ENCODE data around the gene NOXO1. TPM values are rescaled to one million over a fixed set of nuclear protein-coding genes. Genes with fewer than 3 reads are reported as not detected.

The NOXO1 gene
- total RNA-seq, 4 donors from 2014 or later = not detected

DNA sequence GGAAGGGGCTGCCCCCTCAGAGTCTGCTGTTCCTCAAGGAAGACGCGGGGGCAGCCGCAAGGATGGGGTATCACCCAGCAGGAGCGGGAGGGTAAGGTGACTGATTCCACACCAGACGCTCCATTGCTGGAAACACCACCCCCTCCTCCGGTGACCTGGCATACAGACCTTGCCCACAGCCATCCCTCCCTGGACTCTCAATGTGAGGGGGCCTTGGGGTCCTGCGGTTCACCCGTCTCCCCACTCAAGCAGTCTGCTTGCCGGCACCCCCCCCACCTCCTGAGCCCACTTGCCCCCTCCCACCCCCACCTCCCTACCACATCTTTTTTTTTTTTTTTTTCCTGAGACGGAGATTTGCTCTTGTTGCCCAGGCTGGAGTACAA is 50.9 kb downstream of the NOXO1 start:
- DNase-seq (ENCODE audit: low spot score) (no peak), ATAC-seq (ENCODE audit: low FRiP score) (no peak)
- TF ChIP-seq CTCF (IDR thresholded peaks at IDR 0.05) = no peak

GRCh38 chr16:1929578-1930337 is 51.5 kb downstream of the NOXO1 start:
- peak; percentile 75 for DNase-seq (ENCODE audit: low spot score)
- peak in 2 of 3 donors; percentile 98 for TF ChIP-seq CTCF (IDR thresholded peaks at IDR 0.05)
- ATAC-seq (ENCODE audit: low FRiP score) = peak; percentile 97

GRCh38 chr16:1929105-1929504 is 52.2 kb downstream of the NOXO1 start:
- DNase-seq (ENCODE audit: low spot score) (no peak), ATAC-seq (ENCODE audit: low FRiP score) (peak; percentile 30)
- TF ChIP-seq CTCF (IDR thresholded peaks at IDR 0.05) = no peak

Small RNAs within 50 kb of the gene (small RNA-seq; reads per million reads assigned to genes)
- gene AC005363.2 (not detected), gene RN7SL219P (not detected), gene SNORA10 (not detected), gene SNORA64 (not detected)

Other genes with a start within 250 kb of the NOXO1 start
- gene NME3, start 209.9 kb downstream of the NOXO1 start, total RNA-seq = 10 to 100 TPM; 51.4 to 83.2 (median 69.6) TPM
- 10 to 100 TPM in 1 of 4 donors, 1 to 10 TPM in 3; 5.9 to 16.2 (median 7.1) TPM for gene EME2, start 208.7 kb downstream of the NOXO1 start, total RNA-seq
- 10 to 100 TPM; 56.8 to 84.2 (median 78.6) TPM for gene MRPS34, start 208.3 kb downstream of the NOXO1 start, total RNA-seq
- 10 to 100 TPM; 39.5 to 88.1 (median 50.7) TPM for gene SPSB3, start 198.9 kb downstream of the NOXO1 start, total RNA-seq
- gene NUBP2, start 198.5 kb downstream of the NOXO1 start, total RNA-seq = 10 to 100 TPM; 49.2 to 85.9 (median 60.2) TPM
- under 1 TPM in 2 of 4 donors, not detected in 2; 0.19 to 0.50 TPM for gene IGFALS, start 187.8 kb downstream of the NOXO1 start, total RNA-seq
- gene HAGH, start 154.6 kb downstream of the NOXO1 start, total RNA-seq = 100 to 1,000 TPM in 1 of 4 donors, 10 to 100 TPM in 3; 69.8 to 130 (median 81.5) TPM
- 10 to 100 TPM; 32.3 to 46.3 (median 34.1) TPM for gene FAHD1, start 154.3 kb downstream of the NOXO1 start, total RNA-seq
- 1 to 10 TPM in 1 of 4 donors, not detected in 3; 1.7 TPM for gene MEIOB, start 109.3 kb downstream of the NOXO1 start, total RNA-seq
- gene HS3ST6, start 63.1 kb downstream of the NOXO1 start, total RNA-seq = not detected
- gene MSRB1, start 38.3 kb downstream of the NOXO1 start, total RNA-seq = 10 to 100 TPM in 3 of 4 donors, 1 to 10 TPM in 1; 9.6 to 64.0 (median 17.1) TPM
- not detected for gene RPL3L, start 26.8 kb downstream of the NOXO1 start, total RNA-seq
- gene NDUFB10, start 21.9 kb downstream of the NOXO1 start, total RNA-seq = 100 to 1,000 TPM; 144 to 240 (median 183) TPM
- gene RPS2, start 16.6 kb downstream of the NOXO1 start, total RNA-seq = 1,000 to 10,000 TPM; 1,362 to 1,656 (median 1,543) TPM
- gene RNF151, start 14.6 kb downstream of the NOXO1 start, total RNA-seq = not detected
- gene TBL3, start 9.4 kb downstream of the NOXO1 start, total RNA-seq = 10 to 100 TPM; 32.2 to 44.3 (median 34.3) TPM
- 10 to 100 TPM; 11.9 to 18.4 (median 16.0) TPM for gene GFER, start 2.7 kb upstream of the NOXO1 start, total RNA-seq
- gene SYNGR3, start 8.5 kb upstream of the NOXO1 start, total RNA-seq = 1 to 10 TPM in 1 of 4 donors, under 1 TPM in 1, not detected in 2; 0.28 to 1.6 TPM
- gene ZNF598, start 28.4 kb upstream of the NOXO1 start, total RNA-seq = 10 to 100 TPM; 19.1 to 49.0 (median 24.3) TPM
- under 1 TPM in 1 of 4 donors, not detected in 3; 0.48 TPM for gene NPW, start 38.3 kb upstream of the NOXO1 start, total RNA-seq
- 100 to 1,000 TPM in 2 of 4 donors, 10 to 100 TPM in 2; 52.8 to 166 (median 84.9) TPM for gene NHERF2, start 45.4 kb upstream of the NOXO1 start, total RNA-seq
- 10 to 100 TPM in 3 of 4 donors, 1 to 10 TPM in 1; 7.1 to 18.1 (median 10.9) TPM for gene NTHL1, start 66.4 kb upstream of the NOXO1 start, total RNA-seq
- 10 to 100 TPM; 30.0 to 59.4 (median 35.9) TPM for gene TSC2, start 66.5 kb upstream of the NOXO1 start, total RNA-seq
- gene PKD1, start 154.4 kb upstream of the NOXO1 start, total RNA-seq = 100 to 1,000 TPM in 2 of 4 donors, 10 to 100 TPM in 2; 86.4 to 214 (median 121) TPM
- 1 to 10 TPM in 2 of 4 donors, under 1 TPM in 1, not detected in 1; 0.19 to 2.0 (median 1.1) TPM for gene RAB26, start 167.2 kb upstream of the NOXO1 start, total RNA-seq
- gene TRAF7, start 174.3 kb upstream of the NOXO1 start, total RNA-seq = 10 to 100 TPM; 31.9 to 42.7 (median 34.3) TPM
- gene CASKIN1, start 215.1 kb upstream of the NOXO1 start, total RNA-seq = under 1 TPM; 0.12 to 0.19 (median 0.14) TPM
- gene MLST8, start 224.0 kb upstream of the NOXO1 start, total RNA-seq = 10 to 100 TPM; 29.8 to 44.6 (median 34.6) TPM
- gene BRICD5, start 229.4 kb upstream of the NOXO1 start, total RNA-seq = 10 to 100 TPM in 1 of 4 donors, 1 to 10 TPM in 3; 1.5 to 10.1 (median 4.3) TPM
- gene PGP, start 233.4 kb upstream of the NOXO1 start, total RNA-seq = 10 to 100 TPM in 1 of 4 donors, 1 to 10 TPM in 3; 8.1 to 10.4 (median 9.6) TPM
- gene E4F1, start 242.1 kb upstream of the NOXO1 start, total RNA-seq = 10 to 100 TPM; 18.3 to 39.6 (median 25.7) TPM

All from omental fat pad (tissue), 4 donors.